SK-N-SH (cell line): ENCODE data around the gene RANBP9.

ENCODE experiments used
- CHD2 ChIP-seq: fragments of 150-350 bp; IDR thresholded peaks from 2 replicates; pipeline ENCODE4 v1.6.1; 2018; ENCODE audit warnings: low read length; ENCODE audit not compliant: partially characterized antibody
- CTCF ChIP-seq: fragments of 200-600 bp; sonication (generic); IDR thresholded peaks from 2 replicates; pipeline ENCODE4 v1.6.1; 2017; ENCODE audit warnings: antibody characterized with exemption, mild to moderate bottlenecking, moderate library complexity
- ELF1 ChIP-seq: IDR thresholded peaks from 2 replicates; pipeline ENCODE4 v1.4.0; 2012
- EP300 ChIP-seq, 2 experiments: IDR thresholded peaks; 2 replicates each; pipeline versions ENCODE4 v1.4.0 to v1.6.1; 2012; ENCODE audit warnings: borderline replicate concordance in 1 of 2, low read depth in 1 of 2, low read length in 1 of 2
- EZH2phosphoT487 ChIP-seq: fragments of 200-600 bp; sonication (generic); IDR thresholded peaks from 2 replicates; pipeline ENCODE4 v1.6.1; 2017; ENCODE audit warnings: low read depth, mixed run types, mild to moderate bottlenecking, antibody characterized with exemption, moderate library complexity, borderline replicate concordance
- FOXM1 ChIP-seq: IDR thresholded peaks from 2 replicates; pipeline ENCODE4 v1.4.0; 2012; ENCODE audit warnings: low read depth, mild to moderate bottlenecking
- IRF3 ChIP-seq: fragments of 150-350 bp; IDR thresholded peaks from 2 replicates; pipeline ENCODE4 v1.6.1; 2016; ENCODE audit warnings: mild to moderate bottlenecking, low read depth, low read length
- PBX3 ChIP-seq: IDR thresholded peaks from 2 replicates; pipeline ENCODE4; 2012
- RAD21 ChIP-seq: IDR thresholded peaks from 2 replicates; pipeline ENCODE4 v1.6.1; 2012; ENCODE audit warnings: mild to moderate bottlenecking, low read length
- RFX5 ChIP-seq: IDR thresholded peaks from 2 replicates; pipeline ENCODE4 v1.6.1; 2012; ENCODE audit warnings: mild to moderate bottlenecking, improper control_type of control experiment, low read length
- SIN3A ChIP-seq: IDR thresholded peaks from 2 replicates; pipeline ENCODE4 v1.6.1; 2012; ENCODE audit warnings: low read depth, mild to moderate bottlenecking, low read length, moderate library complexity, borderline replicate concordance
- TEAD4 ChIP-seq: IDR thresholded peaks from 2 replicates; pipeline ENCODE4 v1.4.0; 2012; ENCODE audit warnings: mild to moderate bottlenecking, borderline replicate concordance; ENCODE audit not compliant: insufficient read depth
- USF1 ChIP-seq: IDR thresholded peaks from 2 replicates; pipeline ENCODE4 v1.4.0; 2012; ENCODE audit warnings: low read depth, borderline replicate concordance
- YY1 ChIP-seq: IDR thresholded peaks from 2 replicates; pipeline ENCODE4 v1.4.0; 2012; ENCODE audit warnings: low read depth, mild to moderate bottlenecking

GRCh38 chr6:13617066-13617465, 94.6 kb downstream of the RANBP9 start:
- no peak for TF ChIP-seq USF1
- no peak for TF ChIP-seq TEAD4
- TF ChIP-seq CTCF, result no peak
- no peak for TF ChIP-seq IRF3
- no peak for TF ChIP-seq YY1
- no peak for TF ChIP-seq CHD2
- no peak for TF ChIP-seq RAD21
- TF ChIP-seq FOXM1, result no peak
- TF ChIP-seq EP300 (IDR thresholded peaks at IDR 0.05; ENCODE audit: borderline replicate concordance in 1 of 2, low read depth in 1 of 2, low read length in 1 of 2), result no peak
- no peak for TF ChIP-seq PBX3
- TF ChIP-seq SIN3A, result no peak
- no peak for TF ChIP-seq RFX5
- no peak for TF ChIP-seq EZH2phosphoT487
- no peak for TF ChIP-seq ELF1
